ENCODE data around the gene RIMS3. TPM values are rescaled to one million over a fixed set of nuclear protein-coding genes. Genes with fewer than 3 reads are reported as not detected.
"Not testable (repeated sequence)": the region's sequence is repeated elsewhere in the genome, so short reads cannot be mapped to it uniquely, and the experiment has no call there.

The RIMS3 gene
- 3.1 TPM for total RNA-seq
- 4.0 TPM for polyA plus RNA-seq

DNA sequence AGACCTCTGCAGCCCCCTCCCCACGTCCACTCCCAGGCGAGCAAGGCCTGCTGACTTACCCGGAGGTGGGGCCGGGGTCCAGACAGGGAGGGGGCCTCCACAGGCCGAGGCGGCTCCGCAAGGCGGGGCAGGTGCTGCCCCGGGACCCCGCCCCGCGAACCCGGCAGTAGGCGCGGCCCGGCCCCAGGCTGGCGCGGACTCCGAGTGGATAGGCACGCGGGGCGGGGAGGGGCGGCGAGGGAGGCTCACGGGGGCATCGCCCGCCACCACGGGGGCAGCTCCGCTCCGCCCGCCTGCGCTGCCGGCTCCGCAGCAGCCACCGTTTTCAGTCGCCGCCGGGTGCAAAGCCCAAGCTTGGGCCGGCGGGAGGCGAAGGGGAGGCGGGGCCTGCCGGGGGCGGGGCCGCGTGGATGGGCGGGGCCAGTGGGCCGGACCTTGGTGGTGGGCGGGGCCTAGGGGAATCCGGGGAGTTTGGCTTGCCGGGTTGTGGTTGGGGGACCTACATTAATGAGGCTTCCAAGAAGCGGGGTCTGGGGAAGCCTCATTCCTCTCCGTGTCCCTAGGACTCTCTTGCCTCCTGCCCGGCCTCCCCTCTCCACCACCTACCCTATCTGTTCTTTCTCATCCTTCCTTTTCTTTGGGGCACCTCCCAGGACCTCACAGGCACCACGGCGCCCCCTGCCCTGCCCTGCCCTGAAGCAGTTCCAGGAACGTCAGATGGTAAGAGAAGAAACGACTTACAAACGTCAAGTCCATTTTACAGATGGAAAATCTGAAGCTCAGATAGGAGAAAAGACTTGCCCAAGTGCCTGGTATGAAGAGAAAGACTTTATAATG, at the start of gene RIMS3:
Gene RIMS3 (minus strand): TSS at position 348 of the 837 bp plus-strand sequence. CDS start 23,757 bp downstream, outside the sequence.
- H3K27ac ChIP-seq (ENCODE audit: low read depth): no peak within 1 kb of the TSS
- H3K4me3 ChIP-seq (ENCODE audit: low read depth, low read length): peak within 1 kb of the TSS; percentile 79
- H3K36me3 ChIP-seq (ENCODE audit: insufficient read depth): no peaks in the 10 kb centered on the region
- WGBS: under 1% methylated on average over 59 of the region's 59 CpGs
- DNase-seq (ENCODE audit: extremely low spot score): no peak
- no peaks in the 10 kb centered on the region for H3K4me1 ChIP-seq (ENCODE audit: insufficient read depth)

DNA sequence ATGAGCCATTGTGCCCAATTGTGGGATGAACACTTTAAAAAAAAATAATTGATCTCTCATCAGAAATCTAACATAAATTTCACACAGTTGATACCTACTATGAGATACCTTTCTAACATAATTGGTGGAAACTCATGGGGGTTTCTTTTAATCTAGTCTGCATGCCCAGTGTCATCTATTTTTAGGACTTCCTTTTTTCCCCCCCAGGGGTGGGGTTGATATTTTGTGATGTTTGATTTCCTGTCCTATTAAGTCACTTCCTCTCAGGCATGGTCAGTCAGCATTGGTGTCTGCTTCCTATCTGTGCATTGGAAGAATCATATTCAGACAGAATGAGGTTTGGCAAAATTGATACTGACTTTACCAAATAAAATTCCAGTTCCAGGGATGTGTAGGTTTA, 47.5 kb upstream of the RIMS3 start:
- Histone ChIP-seq H3K4me3 (ENCODE audit: low read depth, low read length) (no peak overlapping the region), H3K36me3 (ENCODE audit: insufficient read depth) (no peaks in the 10 kb centered on the region), H3K4me1 (ENCODE audit: insufficient read depth) (no peaks in the 10 kb centered on the region), H3K27ac (ENCODE audit: low read depth) (no peak overlapping the region)
- no peak for DNase-seq (ENCODE audit: extremely low spot score)

DNA sequence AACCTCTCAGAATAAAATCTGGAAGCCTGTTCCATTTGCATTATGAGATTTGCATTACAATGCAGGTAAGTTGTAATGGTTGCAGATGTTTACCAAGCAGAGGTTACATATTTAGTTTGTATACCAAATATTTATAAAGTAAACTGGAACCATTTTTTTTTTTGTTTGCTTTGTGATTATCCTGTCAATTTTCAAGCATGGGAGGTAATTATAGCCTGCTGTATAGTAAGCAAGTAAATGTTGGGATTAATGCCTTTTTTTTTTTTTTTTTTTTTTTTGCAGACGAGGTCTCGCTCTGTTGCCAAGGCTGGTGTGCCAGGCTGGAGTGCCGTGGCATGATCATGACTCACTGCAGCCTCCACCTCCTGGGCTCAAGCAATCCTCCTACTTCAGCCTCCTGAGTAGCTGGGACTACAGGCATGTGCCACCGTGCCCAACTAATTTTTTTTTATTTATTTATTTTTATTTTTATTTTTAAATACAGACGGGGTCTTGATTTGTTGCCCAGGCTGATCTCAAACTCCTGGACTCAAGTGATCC, 47.0 kb upstream of the RIMS3 start:
- Histone ChIP-seq H3K36me3 (ENCODE audit: insufficient read depth) (no peaks in the 10 kb centered on the region), H3K27ac (ENCODE audit: low read depth) (no peak overlapping the region), H3K4me3 (ENCODE audit: low read depth, low read length) (no peak overlapping the region), H3K4me1 (ENCODE audit: insufficient read depth) (no peaks in the 10 kb centered on the region)
- WGBS: 71% methylated on average over 5 of the region's 5 CpGs
- no peak for DNase-seq (ENCODE audit: extremely low spot score)

DNA sequence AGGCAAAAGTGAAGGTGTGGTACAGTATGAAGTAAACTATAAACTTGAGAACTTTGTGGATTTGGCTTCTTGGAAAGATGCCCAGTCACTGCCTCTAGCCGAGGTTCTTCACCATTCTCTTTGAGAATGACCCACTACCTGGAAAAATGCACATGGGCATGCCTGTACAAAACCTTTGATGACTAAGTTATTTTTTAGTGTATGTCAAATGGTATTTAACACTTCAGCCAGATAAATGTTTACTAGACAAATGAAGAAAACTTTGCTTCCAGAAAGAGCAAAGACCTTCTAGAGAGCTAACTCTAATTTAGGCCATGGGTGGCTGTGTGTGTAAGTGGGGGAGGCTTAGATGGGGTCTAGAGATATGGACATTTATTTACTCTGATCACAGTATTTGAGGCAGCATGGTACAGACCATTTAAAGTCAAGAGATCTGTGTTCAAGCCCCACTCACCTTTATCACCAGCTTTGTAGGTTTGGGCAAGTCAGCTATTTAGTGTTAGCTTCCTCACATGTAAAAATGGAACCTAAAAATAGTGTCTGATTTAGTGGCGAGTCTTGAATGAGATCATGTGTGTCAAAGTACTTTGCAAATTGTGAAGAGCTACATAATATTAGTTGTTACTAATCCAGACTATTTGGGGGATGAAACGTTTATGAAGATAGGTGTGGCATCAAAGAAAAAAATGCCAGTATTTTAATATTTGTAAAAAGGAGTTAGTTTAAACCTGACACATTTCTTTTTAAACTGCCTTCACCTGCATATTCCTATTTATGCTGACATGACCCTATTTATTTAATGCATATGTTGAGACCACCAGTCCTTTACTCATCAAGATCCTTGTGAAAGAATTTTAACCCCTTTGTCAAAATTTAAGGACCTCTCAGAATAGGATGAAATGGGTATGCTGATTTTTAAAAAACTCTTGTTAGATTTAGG, 46.3 kb upstream of the RIMS3 start:
- H3K36me3 ChIP-seq (ENCODE audit: insufficient read depth): no peaks in the 10 kb centered on the region
- 12% methylated on average over 3 of the region's 3 CpGs for WGBS
- no peak overlapping the region for H3K4me3 ChIP-seq (ENCODE audit: low read depth, low read length)
- H3K27ac ChIP-seq (ENCODE audit: low read depth): peak overlapping the region; percentile 41
- DNase-seq (ENCODE audit: extremely low spot score): peak; percentile 66
- no peaks in the 10 kb centered on the region for H3K4me1 ChIP-seq (ENCODE audit: insufficient read depth)

DNA sequence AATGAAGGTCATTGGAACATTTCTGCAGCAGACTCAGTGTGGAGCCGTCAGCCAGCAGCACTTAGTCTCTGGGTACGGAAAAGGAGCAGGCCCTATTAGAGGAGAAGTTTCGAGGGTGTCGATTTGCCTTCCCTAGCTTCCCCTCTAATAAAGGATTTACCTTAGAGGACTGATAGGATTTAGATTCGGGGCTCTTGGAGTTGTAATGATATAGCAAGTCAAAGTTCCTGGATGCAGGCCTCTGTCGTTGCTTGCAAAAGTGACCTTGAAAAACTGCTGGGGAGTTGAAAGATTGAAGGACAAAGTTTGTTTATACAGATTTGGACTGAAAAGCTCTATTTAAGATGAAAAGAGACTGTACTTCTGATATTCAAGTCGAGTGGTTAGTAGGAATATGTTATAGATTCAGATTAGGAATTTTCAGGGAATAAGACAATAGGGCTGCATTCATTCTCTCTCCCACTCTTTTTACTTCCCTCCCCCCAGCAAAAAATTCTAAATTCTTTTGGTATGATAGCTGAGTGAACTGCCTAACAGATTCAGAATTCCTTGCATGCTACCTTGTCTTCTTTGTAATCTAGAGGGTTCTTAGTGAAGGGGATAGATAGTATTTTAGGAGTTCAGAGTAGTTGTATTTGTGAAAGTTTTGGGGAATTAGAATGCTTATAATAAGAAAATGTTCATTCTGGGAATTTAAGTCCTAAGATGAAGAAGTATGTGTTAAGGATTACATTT, 45.3 kb upstream of the RIMS3 start:
- WGBS: 17% methylated on average over 7 of the region's 7 CpGs
- Histone ChIP-seq H3K27ac (ENCODE audit: low read depth) (peak overlapping the region; percentile 49), H3K36me3 (ENCODE audit: insufficient read depth) (no peaks in the 10 kb centered on the region), H3K4me3 (ENCODE audit: low read depth, low read length) (no peak overlapping the region), H3K4me1 (ENCODE audit: insufficient read depth) (no peaks in the 10 kb centered on the region)
- no peak for DNase-seq (ENCODE audit: extremely low spot score)

DNA sequence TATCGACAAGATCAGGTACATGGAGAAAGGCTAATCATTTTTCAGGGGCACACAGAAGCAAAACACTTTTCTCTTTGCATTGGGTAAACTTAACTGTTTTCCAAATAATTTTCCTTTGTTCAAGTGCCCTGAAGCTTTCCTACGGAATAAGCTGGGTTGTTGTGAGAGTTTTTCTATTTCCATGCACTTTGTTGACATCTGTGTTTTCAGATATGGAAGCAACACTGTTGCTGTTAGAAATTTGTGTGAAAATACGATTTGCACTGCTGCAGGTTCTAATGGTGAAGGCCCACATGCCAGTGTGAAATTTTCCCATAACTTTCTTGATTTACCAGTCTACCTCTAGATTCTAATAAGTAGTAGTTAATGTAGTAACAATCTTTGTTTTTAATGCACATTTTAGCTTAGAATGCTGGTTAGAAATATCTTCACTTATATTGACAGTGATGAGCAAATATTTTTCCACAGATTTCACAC, 44.4 kb upstream of the RIMS3 start:
- DNase-seq (ENCODE audit: extremely low spot score): no peak
- Histone ChIP-seq H3K36me3 (ENCODE audit: insufficient read depth) (no peaks in the 10 kb centered on the region), H3K4me3 (ENCODE audit: low read depth, low read length) (peak overlapping the region; percentile 34), H3K4me1 (ENCODE audit: insufficient read depth) (no peaks in the 10 kb centered on the region), H3K27ac (ENCODE audit: low read depth) (peak overlapping the region; percentile 23)
- 6% methylated on average over 3 of the region's 3 CpGs for WGBS

DNA sequence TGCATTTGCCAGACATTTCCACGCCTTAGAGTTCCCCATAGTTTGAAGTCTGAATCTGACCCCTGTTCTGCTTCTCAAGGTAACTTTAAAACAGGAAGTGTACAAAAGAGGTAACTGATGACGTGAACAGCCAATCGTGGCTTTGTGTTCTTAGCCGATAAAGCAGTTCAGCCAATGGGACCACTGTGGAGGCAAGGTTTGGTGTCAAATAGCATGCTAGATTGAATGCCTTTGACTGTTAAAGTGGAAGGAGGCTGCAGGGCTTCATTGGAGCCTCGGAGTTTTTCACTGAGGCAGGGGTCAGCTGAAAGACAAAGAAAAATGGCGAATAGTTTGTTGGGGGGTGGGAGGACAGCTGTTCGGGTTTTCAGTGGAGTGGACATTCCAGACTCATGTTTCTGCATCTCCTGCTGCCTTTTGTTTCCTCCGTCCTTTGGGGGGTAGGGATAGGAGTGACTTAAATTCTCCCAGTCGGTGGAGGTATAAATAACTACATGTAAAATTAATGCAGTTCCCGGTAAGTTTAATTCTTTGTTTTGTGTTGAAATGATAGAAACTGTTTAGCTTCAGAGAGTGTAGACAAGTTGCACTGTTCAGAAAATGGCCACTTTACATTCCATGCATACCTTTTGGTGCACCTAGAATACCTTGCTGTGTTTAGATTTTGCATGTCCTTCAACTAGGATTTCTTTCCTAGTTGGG, 43.8 kb upstream of the RIMS3 start:
- peak overlapping the region; percentile 34 for H3K4me3 ChIP-seq (ENCODE audit: low read depth, low read length)
- peak; percentile 95 for DNase-seq (ENCODE audit: extremely low spot score)
- WGBS: 2% methylated on average over 10 of the region's 10 CpGs
- no peaks in the 10 kb centered on the region for H3K4me1 ChIP-seq (ENCODE audit: insufficient read depth)
- no peaks in the 10 kb centered on the region for H3K36me3 ChIP-seq (ENCODE audit: insufficient read depth)
- H3K27ac ChIP-seq (ENCODE audit: low read depth): no peak overlapping the region

DNA sequence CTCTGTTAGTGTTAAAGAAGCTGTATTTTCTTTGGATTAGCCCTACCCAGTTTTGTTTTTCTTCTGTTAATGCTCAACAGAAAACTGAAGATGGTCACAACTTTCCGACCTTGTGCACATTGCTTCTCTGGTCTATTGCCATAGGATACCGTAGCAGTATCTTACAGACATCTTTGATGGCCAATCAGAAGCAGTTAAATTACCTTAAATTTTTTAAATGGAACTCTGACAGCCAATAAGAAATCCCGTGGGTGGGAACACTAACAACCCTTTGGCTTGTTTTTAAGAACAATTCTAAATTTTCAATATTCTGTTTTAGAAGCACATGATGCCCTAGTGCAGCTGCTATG, 43.2 kb upstream of the RIMS3 start:
- H3K27ac ChIP-seq (ENCODE audit: low read depth): peak overlapping the region; percentile 38
- peak overlapping the region; percentile 34 for H3K4me3 ChIP-seq (ENCODE audit: low read depth, low read length)
- no peaks in the 10 kb centered on the region for H3K4me1 ChIP-seq (ENCODE audit: insufficient read depth)
- under 1% methylated on average over 3 of the region's 3 CpGs for WGBS
- no peaks in the 10 kb centered on the region for H3K36me3 ChIP-seq (ENCODE audit: insufficient read depth)
- no peak for DNase-seq (ENCODE audit: extremely low spot score)

DNA sequence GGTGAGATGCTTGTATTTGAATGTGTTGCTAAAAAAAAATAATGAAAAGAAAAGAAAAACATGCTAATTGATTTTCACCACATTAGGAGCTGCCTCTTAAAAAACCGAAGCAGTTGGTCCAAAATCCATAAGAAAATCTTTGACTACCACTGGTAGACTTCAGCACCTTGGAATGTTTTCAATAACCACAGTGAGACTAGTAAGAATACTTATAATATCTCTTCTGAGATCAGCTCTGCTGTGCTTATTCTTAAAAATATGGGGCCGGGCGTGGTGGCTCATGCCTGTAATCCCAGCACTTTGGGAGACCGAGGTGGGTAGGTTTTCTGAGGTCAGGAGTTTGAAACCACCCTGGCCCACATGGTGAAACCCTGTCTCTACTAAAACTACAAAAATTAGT, 41.1 kb upstream of the RIMS3 start:
- H3K27ac ChIP-seq (ENCODE audit: low read depth): no peak overlapping the region
- no peaks in the 10 kb centered on the region for H3K36me3 ChIP-seq (ENCODE audit: insufficient read depth)
- DNase-seq (ENCODE audit: extremely low spot score): no peak
- H3K4me3 ChIP-seq (ENCODE audit: low read depth, low read length): no peak overlapping the region
- no peaks in the 10 kb centered on the region for H3K4me1 ChIP-seq (ENCODE audit: insufficient read depth)
- whole genome bisulfite sequencing: 94% methylated on average over 4 of the region's 4 CpGs

DNA sequence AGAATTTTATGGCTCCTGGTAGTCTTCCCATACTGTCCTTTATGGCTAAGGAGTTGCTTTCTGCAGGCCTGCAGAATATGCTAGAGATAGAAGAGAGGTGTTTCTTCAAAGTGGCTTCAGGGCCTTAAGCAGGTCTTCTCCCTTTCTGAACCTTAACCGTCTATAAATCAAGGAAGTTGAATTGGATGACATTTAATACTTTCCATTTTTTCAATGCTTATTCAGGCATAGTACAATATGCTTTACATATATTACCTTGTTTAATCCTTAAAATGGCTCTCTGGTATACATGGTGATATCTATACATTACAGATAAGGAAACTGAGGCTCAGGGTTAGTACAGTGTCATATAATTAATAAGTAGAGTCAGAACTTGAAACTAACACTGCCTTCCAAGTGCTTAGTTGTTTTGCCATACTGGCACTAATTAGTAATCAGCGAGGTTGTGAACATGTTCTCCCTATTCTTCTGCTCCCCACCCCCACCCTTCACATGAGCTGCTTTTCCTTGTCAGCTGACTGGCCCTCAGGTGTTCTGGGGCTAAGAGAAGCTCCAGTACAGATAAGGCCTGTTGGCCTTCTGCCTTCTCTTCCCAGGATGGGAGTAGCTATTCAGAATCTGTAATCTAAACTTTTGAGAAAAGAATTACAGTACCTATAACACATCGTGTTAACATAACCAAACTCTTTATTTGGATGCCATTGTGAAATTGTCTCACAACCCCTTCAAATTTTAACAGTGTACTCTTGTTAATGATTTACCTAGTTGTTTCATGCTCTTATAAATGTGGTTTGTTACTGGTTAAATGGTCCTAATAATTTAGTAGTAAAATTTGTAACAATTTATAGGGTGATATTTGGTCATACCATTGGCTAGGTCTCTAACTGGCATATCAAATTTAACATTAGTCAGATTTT, 39.6 kb upstream of the RIMS3 start:
- DNase-seq (ENCODE audit: extremely low spot score): no peak
- no peaks in the 10 kb centered on the region for H3K36me3 ChIP-seq (ENCODE audit: insufficient read depth)
- H3K4me1 ChIP-seq (ENCODE audit: insufficient read depth): no peaks in the 10 kb centered on the region
- H3K4me3 ChIP-seq (ENCODE audit: low read depth, low read length): no peak overlapping the region
- H3K27ac ChIP-seq (ENCODE audit: low read depth): peak overlapping the region; percentile 23
- 74% methylated on average over 3 of the region's 3 CpGs for WGBS

DNA sequence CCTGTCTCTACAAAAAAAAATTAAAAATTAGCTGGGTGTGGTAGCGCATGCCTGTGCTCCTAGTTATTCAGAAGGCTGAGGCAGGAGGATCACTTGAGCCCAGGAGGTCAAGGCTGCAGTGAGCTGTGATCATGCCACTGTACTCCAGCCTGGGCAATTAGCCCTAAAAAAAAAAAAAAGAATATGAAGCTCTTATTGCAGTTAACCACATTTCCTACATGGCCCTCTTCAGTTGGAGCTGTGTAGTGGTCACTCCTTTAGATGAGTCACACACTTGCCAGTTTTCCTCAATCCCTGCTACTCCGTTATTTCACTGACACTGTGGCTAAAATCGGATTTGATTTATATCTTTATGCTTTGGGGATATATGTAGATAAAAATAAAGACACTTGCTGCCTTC, 37.8 kb upstream of the RIMS3 start:
- no peak overlapping the region for H3K27ac ChIP-seq (ENCODE audit: low read depth)
- no peak overlapping the region for H3K4me3 ChIP-seq (ENCODE audit: low read depth, low read length)
- H3K36me3 ChIP-seq (ENCODE audit: insufficient read depth): no peaks in the 10 kb centered on the region
- WGBS: 67% methylated on average over 3 of the region's 3 CpGs
- DNase-seq (ENCODE audit: extremely low spot score): no peak
- H3K4me1 ChIP-seq (ENCODE audit: insufficient read depth): peaks cover 2% of the 10 kb centered on the region

DNA sequence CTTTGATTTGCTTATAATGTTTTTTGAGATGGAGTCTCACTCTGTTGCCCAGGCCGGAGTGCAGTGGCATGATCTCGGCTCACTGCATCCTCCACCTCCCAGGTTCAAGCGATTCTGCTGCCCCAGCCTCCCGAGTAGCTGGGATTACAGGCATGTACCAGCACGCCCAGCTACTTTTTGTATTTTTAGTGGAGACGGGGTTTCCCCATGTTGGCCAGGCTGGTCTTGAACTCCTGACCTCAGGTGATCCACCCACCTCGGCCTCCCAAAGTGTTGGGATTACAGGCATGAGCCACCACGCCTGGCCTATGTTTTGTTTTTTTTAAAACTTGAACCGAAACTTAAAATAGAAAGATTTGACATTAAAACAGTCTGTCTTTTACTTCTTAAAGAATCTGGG, 37.3 kb upstream of the RIMS3 start:
- H3K4me1 ChIP-seq (ENCODE audit: insufficient read depth): not testable (repeated sequence)

More for the DNA sequence above, 37.3 kb upstream of the RIMS3 start:
- not testable (repeated sequence) for H3K36me3 ChIP-seq (ENCODE audit: insufficient read depth); H3K27ac ChIP-seq (ENCODE audit: low read depth); H3K4me3 ChIP-seq (ENCODE audit: low read depth, low read length); DNase-seq (ENCODE audit: extremely low spot score)
- WGBS: 84% methylated on average over 9 of the region's 9 CpGs

Data from urinary bladder (tissue), 4 donors.